Activated CD8-positive, alpha-beta T cell treated with anti-CD3 and anti-CD28 coated beads for 36 hours (primary cell): ENCODE measurements around the gene CLEC2B. TPM values are rescaled to one million over a fixed set of nuclear protein-coding genes. Genes with fewer than 3 reads are reported as not detected.

ENCODE experiments used
- ATAC-seq: fragments of 200-7000 bp; cut with Tn5 transposase; one replicate; pipeline ENCODE4 v1.10.0; 2021; ENCODE audit warnings: mild to moderate bottlenecking, moderate library complexity
- CTCF ChIA-PET: fragments of 350-600 bp; sonication (Branson Sonifier 250); formaldehyde crosslinking; loops from one replicate; lab custom pipeline; 2021; ENCODE audit warnings: antibody characterized with exemption; lab: Charles Lee
- POLR2A ChIA-PET: fragments of 350-600 bp; sonication (Branson Sonifier 250); formaldehyde crosslinking; loops from one replicate; lab custom pipeline; 2021; ENCODE audit warnings: antibody characterized with exemption; lab: Charles Lee
- DNase-seq: peaks from one replicate; pipeline ENCODE4 v3.0.0-alpha.2; 2020
- H3K27ac Mint-ChIP-seq: one replicate; pipeline ENCODE4 v1.8.0; 2021; ENCODE audit warnings: mild to moderate bottlenecking, mixed read lengths
- H3K27me3 Mint-ChIP-seq: one replicate; pipeline ENCODE4 v1.8.0; 2021; ENCODE audit warnings: mixed read lengths
- H3K36me3 Mint-ChIP-seq: one replicate; pipeline ENCODE4 v1.8.0; 2021; ENCODE audit warnings: low read depth, mixed read lengths
- H3K4me1 Mint-ChIP-seq: one replicate; pipeline ENCODE4 v1.8.0; 2021; ENCODE audit warnings: low read depth, mixed read lengths
- H3K4me3 Mint-ChIP-seq: one replicate; pipeline ENCODE4 v1.8.0; 2021; ENCODE audit warnings: mild to moderate bottlenecking, moderate library complexity, mixed read lengths
- H3K9me3 Mint-ChIP-seq: one replicate; pipeline ENCODE4 v1.8.0; 2021; ENCODE audit warnings: mixed read lengths
- CTCF ChIP-seq: fragments of 200-600 bp; IDR thresholded peaks from one replicate; pipeline ENCODE4 v1.8.0; 2022; ENCODE audit warnings: antibody characterized with exemption, mild to moderate bottlenecking
- intact Hi-C: fragments of 100-400 bp; cut with micrococcal nuclease; formaldehyde crosslinking; loops from one replicate; pipeline ENCODE4 v1.10.0; 2022
- total RNA-seq, 2 experiments: library from RNA; stranded (reverse); gene quantifications; one replicate each; pipeline ENCODE4 v1.2.3, GENCODE V29; 2021

CLEC2B gene
- total RNA-seq: 10 to 100 TPM; 38.4 to 43.2 TPM

- peak; percentile 70 for DNase-seq
- no peaks in the 10 kb centered on the region for H3K27me3 Mint-ChIP-seq
- TF ChIP-seq CTCF: no peak
- ChIA-PET POLR2A (interaction anchor here (0.7 to 7.6 kb wide), 11 partner anchors 26 to 685 kb away, joined by 3 to 292 read pairs (median 4); partner anchors contain the start of genes CD69 and CLEC2D), CTCF (interaction anchor here (0.9 to 3.6 kb wide), 8 partner anchors 55 to 126 kb away, joined by 3 to 21 read pairs (median 5); no protein-coding TSS in a partner anchor)
- intact Hi-C loops: loop anchor here (5.0 kb wide), 3 partner anchors 57 to 72 kb away; no protein-coding TSS in a partner anchor
- peaks cover 22% of the 10 kb centered on the region for H3K36me3 Mint-ChIP-seq
- peaks cover 23% of the 10 kb centered on the region for H3K4me1 Mint-ChIP-seq
- H3K9me3 Mint-ChIP-seq: no peaks in the 10 kb centered on the region
- H3K4me3 Mint-ChIP-seq: peak within 1 kb of the TSS; percentile 85
- ATAC-seq: peak; percentile 68
- H3K27ac Mint-ChIP-seq: peak within 1 kb of the TSS; percentile 89
These were observed at the start of gene CLEC2B for GRCh38 chr12:9869307-9870161. TSS of gene CLEC2B (minus strand) at chr12:9869354.

GRCh38 chr12:9911708-9912107 is 42.6 kb upstream of the CLEC2B start:
- Mint-ChIP-seq H3K4me1 (peaks cover 20% of the 10 kb centered on the region), H3K4me3 (no peak overlapping the region), H3K36me3 (peaks cover 27% of the 10 kb centered on the region), H3K9me3 (peaks cover 42% of the 10 kb centered on the region), H3K27me3 (no peaks in the 10 kb centered on the region), H3K27ac (peak overlapping the region; percentile 42)
- intact Hi-C loops: no loop called here
- no peak for TF ChIP-seq CTCF
- ChIA-PET CTCF (interaction anchor here (1.0 to 1.1 kb wide), 2 partner anchors 8 to 10 kb away, joined by 3 to 4 read pairs; no protein-coding TSS in a partner anchor), POLR2A (interaction anchor here (0.6 to 0.9 kb wide), 2 partner anchors 158 to 161 kb away, joined by 3 read pairs; no protein-coding TSS in a partner anchor)
- no peak for DNase-seq
- no peak for ATAC-seq

- Mint-ChIP-seq H3K36me3 (peaks cover 27% of the 10 kb centered on the region), H3K27ac (peak overlapping the region; percentile 21), H3K27me3 (no peaks in the 10 kb centered on the region), H3K9me3 (peaks cover 44% of the 10 kb centered on the region), H3K4me3 (no peak overlapping the region), H3K4me1 (peaks cover 28% of the 10 kb centered on the region)
- POLR2A ChIA-PET: interaction anchor here (0.6 kb wide), 1 partner anchor 160 kb away, joined by 3 read pairs; no protein-coding TSS in a partner anchor
- no peak for TF ChIP-seq CTCF
- intact Hi-C loops: no loop called here
- CTCF ChIA-PET: interaction anchor here (1.0 to 1.9 kb wide), 2 partner anchors 11 to 96 kb away, joined by 4 to 10 read pairs; no protein-coding TSS in a partner anchor
- no peak for ATAC-seq
- DNase-seq: peak; percentile 12
These were observed 41.7 kb upstream of the CLEC2B start for GRCh38 chr12:9910716-9911421.

- H3K4me1 Mint-ChIP-seq: peaks cover 34% of the 10 kb centered on the region
- H3K9me3 Mint-ChIP-seq: peaks cover 45% of the 10 kb centered on the region
- TF ChIP-seq CTCF: no peak
- intact Hi-C loops: no loop called here
- no peaks in the 10 kb centered on the region for H3K27me3 Mint-ChIP-seq
- no peak for ATAC-seq
- peaks cover 29% of the 10 kb centered on the region for H3K36me3 Mint-ChIP-seq
- ChIA-PET POLR2A (no interaction called here), CTCF (interaction anchor here (1.4 to 4.6 kb wide), 4 partner anchors 10 to 158 kb away, joined by 3 to 19 read pairs (median 8); no protein-coding TSS in a partner anchor)
- H3K4me3 Mint-ChIP-seq: no peak overlapping the region
- DNase-seq: no peak
- H3K27ac Mint-ChIP-seq: no peak overlapping the region
These were observed 40.6 kb upstream of the CLEC2B start for GRCh38 chr12:9909724-9910123.
